Hematopoietic multipotent progenitor cell treated with erythropoietin and hydrocortisone succinate and interleukin-3 and kit ligand, for 17 days (in vitro differentiated cells): ENCODE measurements around the gene TSHR.
A peak's percentile ranks its signal among the peaks of the same experiment; 100 is the strongest.
"Not testable (repeated sequence)": the region's sequence is repeated elsewhere in the genome, so short reads cannot be mapped to it uniquely, and the experiment has no call there.

Experiments used
- DNase-seq: peaks from one replicate; pipeline ENCODE4 v3.0.0-alpha.2; 2015; ENCODE audit warnings: low spot score

The TSHR gene

GRCh38 chr14:80996049-80996901, 40.9 kb downstream of the TSHR start:
- DNase-seq, result peak; percentile 30

- no peak for DNase-seq
Observed at GRCh38 chr14:81001447-81001846, 46.0 kb downstream of the TSHR start.

GRCh38 chr14:81004575-81004974, 49.2 kb downstream of the TSHR start:
- no peak for DNase-seq

GRCh38 chr14:81005540-81006228, 50.3 kb downstream of the TSHR start:
- DNase-seq, result no peak

- DNase-seq, result no peak
Observed at GRCh38 chr14:81006266-81006665, 50.8 kb downstream of the TSHR start.

GRCh38 chr14:81007131-81007530, 51.7 kb downstream of the TSHR start:
- DNase-seq, result no peak

GRCh38 chr14:81009346-81009745, 53.9 kb downstream of the TSHR start:
- no peak for DNase-seq

GRCh38 chr14:81018251-81018650, 62.8 kb downstream of the TSHR start:
- no peak for DNase-seq

GRCh38 chr14:81018684-81019083, 63.3 kb downstream of the TSHR start:
- no peak for DNase-seq

- not testable (repeated sequence) for DNase-seq
Observed at GRCh38 chr14:81019113-81019512, 63.7 kb downstream of the TSHR start.

- DNase-seq, result peak; percentile 17
Observed at GRCh38 chr14:81023095-81023710, 67.8 kb downstream of the TSHR start.

- DNase-seq, result no peak
Observed at GRCh38 chr14:81028461-81028860, 73.0 kb downstream of the TSHR start.

GRCh38 chr14:81031488-81031887, 76.1 kb downstream of the TSHR start:
- no peak for DNase-seq

- DNase-seq, result no peak
Observed at GRCh38 chr14:81033698-81034240, 78.3 kb downstream of the TSHR start.

GRCh38 chr14:81042438-81042837, 87.0 kb downstream of the TSHR start:
- DNase-seq, result no peak

- no peak for DNase-seq
Observed at GRCh38 chr14:81051547-81051946, 96.1 kb downstream of the TSHR start.

GRCh38 chr14:81054057-81054456, 98.6 kb downstream of the TSHR start:
- DNase-seq, result not testable (repeated sequence)

- no peak for DNase-seq
Observed at GRCh38 chr14:81055971-81056370, 100.5 kb downstream of the TSHR start.

GRCh38 chr14:81062380-81062779, 107.0 kb downstream of the TSHR start:
- DNase-seq, result no peak

- DNase-seq, result peak; percentile 6
Observed at GRCh38 chr14:81062816-81063215, 107.4 kb downstream of the TSHR start.

GRCh38 chr14:81066672-81067071, 111.3 kb downstream of the TSHR start:
- no peak for DNase-seq

- DNase-seq, result no peak
Observed at GRCh38 chr14:81067156-81067555, 111.7 kb downstream of the TSHR start.
